ENCODE results near the gene GDA. TPM values are rescaled to one million over a fixed set of nuclear protein-coding genes. Genes with fewer than 3 reads are reported as not detected.
"Not testable (repeated sequence)": the region's sequence is repeated elsewhere in the genome, so short reads cannot be mapped to it uniquely, and the experiment has no call there.

GDA gene
- total RNA-seq, 2 donors from 2014 or later = 0.44 TPM; not detected in 1

- Histone ChIP-seq H3K4me1 (no peaks in the 10 kb centered on the region), H3K27me3 (no peaks in the 10 kb centered on the region), H3K9me3 (no peaks in the 10 kb centered on the region), H3K4me3 (no peak overlapping the region), H3K27ac (no peak overlapping the region), H3K36me3 (no peaks in the 10 kb centered on the region)
- TF ChIP-seq, protein P1, sequence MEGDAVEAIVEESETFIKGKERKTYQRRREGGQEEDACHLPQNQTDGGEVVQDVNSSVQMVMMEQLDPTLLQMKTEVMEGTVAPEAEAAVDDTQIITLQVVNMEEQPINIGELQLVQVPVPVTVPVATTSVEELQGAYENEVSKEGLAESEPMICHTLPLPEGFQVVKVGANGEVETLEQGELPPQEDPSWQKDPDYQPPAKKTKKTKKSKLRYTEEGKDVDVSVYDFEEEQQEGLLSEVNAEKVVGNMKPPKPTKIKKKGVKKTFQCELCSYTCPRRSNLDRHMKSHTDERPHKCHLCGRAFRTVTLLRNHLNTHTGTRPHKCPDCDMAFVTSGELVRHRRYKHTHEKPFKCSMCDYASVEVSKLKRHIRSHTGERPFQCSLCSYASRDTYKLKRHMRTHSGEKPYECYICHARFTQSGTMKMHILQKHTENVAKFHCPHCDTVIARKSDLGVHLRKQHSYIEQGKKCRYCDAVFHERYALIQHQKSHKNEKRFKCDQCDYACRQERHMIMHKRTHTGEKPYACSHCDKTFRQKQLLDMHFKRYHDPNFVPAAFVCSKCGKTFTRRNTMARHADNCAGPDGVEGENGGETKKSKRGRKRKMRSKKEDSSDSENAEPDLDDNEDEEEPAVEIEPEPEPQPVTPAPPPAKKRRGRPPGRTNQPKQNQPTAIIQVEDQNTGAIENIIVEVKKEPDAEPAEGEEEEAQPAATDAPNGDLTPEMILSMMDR (IDR thresholded peaks at IDR 0.05) = no peak
- no peak for DNase-seq (ENCODE audit: low spot score)
These were observed 129.7 kb downstream of the GDA start for GRCh38 chr9:72278959-72279358.

GRCh38 chr9:72280913-72281500, 131.8 kb downstream of the GDA start:
- TF ChIP-seq, protein P1 (IDR thresholded peaks at IDR 0.05) = peak; percentile 80 to 96
- Histone ChIP-seq H3K27me3 (no peaks in the 10 kb centered on the region), H3K9me3 (no peaks in the 10 kb centered on the region), H3K36me3 (no peaks in the 10 kb centered on the region), H3K4me3 (no peak overlapping the region), H3K27ac (no peak overlapping the region), H3K4me1 (no peaks in the 10 kb centered on the region)
- peak; percentile 67 for DNase-seq (ENCODE audit: low spot score)

- no peak for DNase-seq (ENCODE audit: low spot score)
- Histone ChIP-seq H3K9me3 (no peaks in the 10 kb centered on the region), H3K4me1 (no peaks in the 10 kb centered on the region), H3K27me3 (no peaks in the 10 kb centered on the region), H3K4me3 (no peak overlapping the region), H3K36me3 (no peaks in the 10 kb centered on the region), H3K27ac (no peak overlapping the region)
- TF ChIP-seq, protein P1 (IDR thresholded peaks at IDR 0.05) = no peak
These were observed 140.2 kb downstream of the GDA start for GRCh38 chr9:72289401-72289800.

GRCh38 chr9:72290311-72290710, 141.1 kb downstream of the GDA start:
- H3K36me3 ChIP-seq = no peaks in the 10 kb centered on the region
- TF ChIP-seq, protein P1 (IDR thresholded peaks at IDR 0.05) = no peak
- H3K4me3 ChIP-seq = no peak overlapping the region
- DNase-seq (ENCODE audit: low spot score) = no peak
- no peaks in the 10 kb centered on the region for H3K9me3 ChIP-seq
- H3K27ac ChIP-seq = no peak overlapping the region
- no peaks in the 10 kb centered on the region for H3K27me3 ChIP-seq
- no peaks in the 10 kb centered on the region for H3K4me1 ChIP-seq

- H3K36me3 ChIP-seq; H3K4me1 ChIP-seq; H3K4me3 ChIP-seq; H3K27ac ChIP-seq; DNase-seq (ENCODE audit: low spot score); H3K9me3 ChIP-seq; H3K27me3 ChIP-seq: not testable (repeated sequence)
These were observed 142.3 kb downstream of the GDA start for GRCh38 chr9:72291576-72291975.

DNA sequence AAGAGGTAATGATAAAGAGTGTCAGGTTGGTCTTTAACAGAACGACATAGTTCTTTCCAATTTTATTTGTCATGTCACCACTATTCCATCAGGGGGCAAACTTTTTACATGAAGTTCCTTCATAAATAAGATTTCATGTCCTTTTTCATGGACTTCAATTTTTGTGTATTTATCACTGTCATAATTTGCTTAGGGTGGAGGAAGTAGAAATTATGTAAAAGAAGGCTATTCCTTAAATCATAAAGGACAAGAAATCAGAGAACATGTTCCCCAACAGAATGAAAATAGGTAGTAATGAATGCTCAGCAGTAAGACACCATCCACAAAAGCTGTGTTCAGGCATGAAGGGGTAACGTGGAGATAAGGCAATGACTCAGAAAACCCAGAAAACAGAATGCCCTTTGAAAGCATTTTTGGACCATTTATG, 143.0 kb downstream of the GDA start:
- no peaks in the 10 kb centered on the region for H3K4me1 ChIP-seq
- no peaks in the 10 kb centered on the region for H3K36me3 ChIP-seq
- DNase-seq (ENCODE audit: low spot score) = no peak
- H3K9me3 ChIP-seq = no peaks in the 10 kb centered on the region
- H3K4me3 ChIP-seq = no peak overlapping the region
- TF ChIP-seq, protein P1 (IDR thresholded peaks at IDR 0.05) = peak; percentile 54 to 73
- no peaks in the 10 kb centered on the region for H3K27me3 ChIP-seq
- H3K27ac ChIP-seq = no peak overlapping the region

All from right atrium auricular region (tissue), 2 donors.